RWPE2 (cell line): Measurements from ENCODE around the gene WNT9A.
A peak's percentile ranks its signal among the peaks of the same experiment; 100 is the strongest.

Source experiments
- ATAC-seq: fragments of 200-7000 bp; cut with Tn5 transposase; 3 replicates; pipeline ENCODE4 v1.9.1; 2021; ENCODE audit warnings: low read depth
- DNase-seq: peaks from one replicate; pipeline ENCODE4 v3.0.0-alpha.2; 2020; ENCODE audit warnings: low spot score
- H3K27ac ChIP-seq: fragments of 450-650 bp; 2 replicates; pipeline ENCODE4 v1.5.1; 2017; ENCODE audit warnings: mild to moderate bottlenecking; ENCODE audit not compliant: poor library complexity, severe bottlenecking
- H3K27me3 ChIP-seq: fragments of 250-450 bp; sonication (Bioruptor Pico); 2 replicates; pipeline ENCODE4 v1.5.1; 2021; ENCODE audit warnings: mild to moderate bottlenecking, moderate library complexity; ENCODE audit not compliant: insufficient read depth, poor library complexity, severe bottlenecking
- H3K36me3 ChIP-seq: fragments of 250-450 bp; sonication (Bioruptor Pico); 2 replicates; pipeline ENCODE4 v1.5.1; 2020; ENCODE audit warnings: low read depth, mild to moderate bottlenecking, moderate library complexity
- H3K4me1 ChIP-seq: fragments of 250-450 bp; sonication (Bioruptor Pico); 2 replicates; pipeline ENCODE4 v1.5.1; 2021; ENCODE audit warnings: mild to moderate bottlenecking, moderate library complexity; ENCODE audit not compliant: insufficient read depth, poor library complexity, severe bottlenecking
- H3K4me3 ChIP-seq: fragments of 250-450 bp; sonication (Bioruptor Pico); 2 replicates; pipeline ENCODE4 v1.5.1; 2021; ENCODE audit warnings: mild to moderate bottlenecking, moderate library complexity; ENCODE audit not compliant: severe bottlenecking
- H3K9me3 ChIP-seq: fragments of 250-450 bp; sonication (Bioruptor Pico); 2 replicates; pipeline ENCODE4 v1.5.1; 2021; ENCODE audit warnings: mild to moderate bottlenecking, moderate library complexity; ENCODE audit not compliant: severe bottlenecking
- CTCF ChIP-seq: fragments of 450-650 bp; IDR thresholded peaks from one replicate; pipeline ENCODE4 v1.5.1; 2017; ENCODE audit warnings: mild to moderate bottlenecking, moderate library complexity; ENCODE audit not compliant: poor library complexity, severe bottlenecking

The WNT9A gene

GRCh38 chr1:227903061-227903521 is 44.6 kb downstream of the WNT9A start:
- no peaks in the 10 kb centered on the region for H3K36me3 ChIP-seq
- no peak overlapping the region for H3K27ac ChIP-seq
- TF ChIP-seq CTCF: no peak
- ATAC-seq (no peak), DNase-seq (no peak)
- no peaks in the 10 kb centered on the region for H3K9me3 ChIP-seq
- H3K4me1 ChIP-seq: no peaks in the 10 kb centered on the region
- H3K27me3 ChIP-seq: no peaks in the 10 kb centered on the region
- no peak overlapping the region for H3K4me3 ChIP-seq

DNA sequence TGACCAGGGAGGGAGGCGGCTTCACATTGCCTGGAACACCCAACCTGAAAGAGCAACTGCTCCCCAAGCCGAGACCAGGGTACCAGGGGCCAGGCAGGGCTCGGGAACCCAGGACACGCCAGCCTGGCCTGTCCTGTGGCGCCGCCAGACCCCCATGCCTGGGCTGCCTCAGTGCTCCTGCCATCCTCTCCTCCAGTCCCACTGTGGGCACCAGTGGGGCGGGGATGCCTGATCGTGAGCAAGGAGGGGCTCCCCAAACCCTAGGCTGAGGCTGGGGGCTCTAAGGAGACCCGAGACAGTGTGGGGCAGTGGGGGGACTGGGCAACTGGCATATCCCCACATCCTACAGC is 45.1 kb downstream of the WNT9A start:
- Histone ChIP-seq H3K36me3 (no peaks in the 10 kb centered on the region), H3K27me3 (no peaks in the 10 kb centered on the region), H3K4me3 (no peak overlapping the region), H3K27ac (no peak overlapping the region), H3K4me1 (no peaks in the 10 kb centered on the region), H3K9me3 (no peaks in the 10 kb centered on the region)
- TF ChIP-seq CTCF: no peak
- no peak for DNase-seq
- ATAC-seq: no peak

- Histone ChIP-seq H3K4me3 (no peak overlapping the region), H3K4me1 (no peaks in the 10 kb centered on the region), H3K9me3 (no peaks in the 10 kb centered on the region), H3K27ac (no peak overlapping the region), H3K36me3 (no peaks in the 10 kb centered on the region), H3K27me3 (no peaks in the 10 kb centered on the region)
- ATAC-seq: no peak
- DNase-seq: no peak
- no peak for TF ChIP-seq CTCF
Observed at GRCh38 chr1:227901906-227902640, 45.7 kb downstream of the WNT9A start.

DNA sequence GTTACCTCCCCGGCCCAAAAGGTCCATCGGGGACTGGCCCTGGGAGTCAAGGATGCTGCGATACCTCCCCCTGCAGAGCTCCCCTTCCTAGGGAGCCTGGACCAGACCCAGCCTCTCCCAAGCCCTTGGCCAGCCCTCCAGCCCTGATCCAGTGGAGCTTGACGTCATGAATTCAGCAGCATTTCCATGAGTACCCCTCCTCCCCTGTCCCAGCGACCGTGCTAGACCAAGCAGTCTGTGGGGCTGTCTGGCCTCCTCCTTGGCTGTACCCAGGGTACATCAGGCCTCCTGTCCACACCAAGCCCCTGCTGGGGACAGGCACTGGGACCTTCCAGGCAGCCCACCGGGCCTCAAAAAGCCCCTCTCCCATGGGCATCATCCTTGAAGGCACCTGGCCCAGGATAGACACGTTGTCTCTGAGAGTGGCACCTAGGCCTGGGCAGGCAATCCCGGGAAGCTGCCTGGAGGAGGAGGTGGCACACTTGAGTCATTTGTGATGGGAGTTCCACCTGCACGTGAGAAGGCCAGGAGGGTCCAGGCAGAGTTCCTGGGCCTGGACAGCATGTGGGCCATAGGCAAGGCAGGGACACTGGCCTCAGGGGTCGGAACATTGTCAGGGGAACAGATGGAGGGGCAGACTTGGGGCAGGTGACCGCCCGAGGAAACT is 46.4 kb downstream of the WNT9A start:
- Histone ChIP-seq H3K4me1 (no peaks in the 10 kb centered on the region), H3K36me3 (no peaks in the 10 kb centered on the region), H3K9me3 (no peaks in the 10 kb centered on the region), H3K4me3 (no peak overlapping the region), H3K27me3 (no peaks in the 10 kb centered on the region), H3K27ac (no peak overlapping the region)
- ATAC-seq (no peak), DNase-seq (peak; percentile 20)
- no peak for TF ChIP-seq CTCF

DNA sequence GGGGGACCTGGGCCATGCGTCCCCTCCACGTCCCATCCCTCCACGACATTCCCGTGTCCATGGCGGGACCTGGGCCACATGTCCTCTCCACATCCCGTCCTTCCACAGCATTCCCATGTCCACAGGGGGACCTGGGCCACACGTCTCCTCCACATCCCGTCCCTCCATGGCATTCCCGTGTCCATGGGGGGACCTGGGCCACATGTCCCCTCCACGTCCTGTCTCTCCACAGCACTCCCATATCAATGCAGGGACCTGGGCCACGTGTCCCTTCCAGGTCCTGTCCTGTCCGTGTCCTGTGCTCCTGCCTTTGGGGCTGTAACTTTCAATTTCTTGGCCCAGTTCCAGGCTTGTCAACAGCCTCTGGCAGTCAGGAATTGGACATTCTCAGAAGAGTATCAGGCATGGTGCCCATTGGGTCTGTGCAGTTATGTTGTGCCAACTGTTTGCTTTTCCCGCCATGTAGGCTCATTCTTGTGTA is 47.1 kb downstream of the WNT9A start:
- no peak for TF ChIP-seq CTCF
- DNase-seq (peak; percentile 8), ATAC-seq (no peak)
- Histone ChIP-seq H3K27ac (no peak overlapping the region), H3K9me3 (no peaks in the 10 kb centered on the region), H3K4me1 (no peaks in the 10 kb centered on the region), H3K36me3 (no peaks in the 10 kb centered on the region), H3K27me3 (no peaks in the 10 kb centered on the region), H3K4me3 (no peak overlapping the region)
